Measurements from ENCODE around the gene ZNF737.

GRCh38 chr19:20558011-20558410, 7.6 kb downstream of the ZNF737 start:
- TF ChIP-seq CTCF (IDR thresholded peaks at IDR 0.05) (no peak), POLR2AphosphoS5 (IDR thresholded peaks at IDR 0.05) (no peak)
